Effector CD8-positive, alpha-beta T cell (primary cell): ENCODE data around the gene IPO4.
A peak's percentile ranks its signal among the peaks of the same experiment; 100 is the strongest.
"Not testable (repeated sequence)": the region's sequence is repeated elsewhere in the genome, so short reads cannot be mapped to it uniquely, and the experiment has no call there.

Source experiments
- DNase-seq: peaks from one replicate; lab custom pipeline; 2025; lab: John Stamatoyannopoulos, UW

The IPO4 gene

DNA sequence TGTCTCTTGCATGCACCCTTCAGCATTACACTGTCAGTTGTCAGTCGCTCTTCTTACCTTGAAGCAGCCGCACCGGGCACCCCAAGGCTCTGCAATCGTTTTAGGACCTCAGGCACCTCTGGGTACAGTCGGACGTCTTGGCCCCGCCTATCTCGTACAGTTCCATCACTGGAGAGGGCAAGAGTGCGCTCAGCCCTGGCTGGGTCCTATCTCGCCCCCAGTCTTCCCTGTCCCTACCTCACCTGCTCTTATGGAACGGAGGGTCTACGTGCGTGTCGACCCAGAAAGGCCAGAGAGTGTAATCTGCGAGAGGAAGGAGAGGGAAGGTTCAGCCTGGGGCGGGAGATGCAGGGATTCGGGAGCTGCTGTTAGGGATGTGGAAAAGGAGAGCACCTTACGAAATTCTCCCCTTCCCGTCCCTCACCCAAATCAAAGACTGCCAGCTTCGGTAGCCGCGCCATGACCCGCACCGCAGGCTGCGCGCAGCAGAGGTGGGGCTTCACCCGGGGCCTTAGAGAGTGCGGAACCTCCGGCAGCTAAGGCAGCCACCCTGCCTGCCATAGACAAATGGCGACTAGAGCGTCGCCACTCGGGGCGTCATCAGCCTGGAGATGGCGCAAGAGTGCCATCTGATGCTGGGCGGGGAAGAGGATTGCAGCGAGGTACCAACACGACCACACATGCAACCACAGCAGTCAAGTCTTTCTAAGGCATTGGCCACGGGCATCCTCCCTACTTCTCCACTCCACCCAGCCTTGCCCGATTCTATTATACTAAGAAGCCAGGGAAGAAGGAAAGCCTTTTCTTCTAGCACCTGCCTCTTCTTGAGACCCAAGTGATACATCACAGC is 27.1 kb upstream of the IPO4 start, which contains the start of gene MDP1:
TSS of gene MDP1 (minus strand) at position 572 of the 850 bp plus-strand sequence. CDS start at position 461, 111 bp downstream.
- DNase-seq, result peak; percentile 74

DNA sequence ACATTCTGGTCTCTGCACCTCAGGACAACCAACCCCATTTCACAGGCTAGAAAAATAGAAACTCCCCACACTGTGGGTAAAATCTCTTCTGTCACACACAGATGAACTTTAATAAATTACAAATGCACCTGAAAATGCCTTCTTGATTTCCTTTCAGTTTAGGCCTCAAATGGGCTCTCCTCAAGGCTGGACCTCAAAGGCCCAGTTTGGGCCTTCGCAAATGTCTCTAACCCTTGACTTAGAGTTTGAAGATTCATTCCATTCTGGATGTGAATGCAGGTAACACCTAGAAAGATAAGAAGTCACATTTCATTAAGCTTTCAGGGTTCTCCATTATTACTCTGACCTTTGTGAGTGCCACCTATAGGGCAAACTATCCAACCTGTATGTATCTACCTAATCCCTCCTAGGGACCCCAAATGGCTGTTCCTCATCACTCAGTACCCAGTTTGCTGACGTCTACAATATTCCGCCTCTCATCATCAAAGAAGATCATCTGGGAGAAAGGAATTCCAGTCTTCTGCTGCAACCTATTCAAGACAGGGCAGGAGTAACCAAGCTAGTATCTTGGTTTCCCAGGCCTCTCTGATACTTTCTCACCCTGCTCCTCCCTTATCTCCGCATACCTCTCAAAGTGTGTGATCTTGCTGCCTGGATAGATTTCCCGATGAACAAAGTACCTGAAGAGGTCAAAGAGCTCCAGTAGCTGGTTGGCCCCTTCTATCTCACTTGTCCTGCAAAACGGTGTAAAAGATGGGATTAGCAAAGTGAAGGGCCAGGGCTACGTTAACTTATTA is 25.4 kb upstream of the IPO4 start:
- DNase-seq, result no peak

DNA sequence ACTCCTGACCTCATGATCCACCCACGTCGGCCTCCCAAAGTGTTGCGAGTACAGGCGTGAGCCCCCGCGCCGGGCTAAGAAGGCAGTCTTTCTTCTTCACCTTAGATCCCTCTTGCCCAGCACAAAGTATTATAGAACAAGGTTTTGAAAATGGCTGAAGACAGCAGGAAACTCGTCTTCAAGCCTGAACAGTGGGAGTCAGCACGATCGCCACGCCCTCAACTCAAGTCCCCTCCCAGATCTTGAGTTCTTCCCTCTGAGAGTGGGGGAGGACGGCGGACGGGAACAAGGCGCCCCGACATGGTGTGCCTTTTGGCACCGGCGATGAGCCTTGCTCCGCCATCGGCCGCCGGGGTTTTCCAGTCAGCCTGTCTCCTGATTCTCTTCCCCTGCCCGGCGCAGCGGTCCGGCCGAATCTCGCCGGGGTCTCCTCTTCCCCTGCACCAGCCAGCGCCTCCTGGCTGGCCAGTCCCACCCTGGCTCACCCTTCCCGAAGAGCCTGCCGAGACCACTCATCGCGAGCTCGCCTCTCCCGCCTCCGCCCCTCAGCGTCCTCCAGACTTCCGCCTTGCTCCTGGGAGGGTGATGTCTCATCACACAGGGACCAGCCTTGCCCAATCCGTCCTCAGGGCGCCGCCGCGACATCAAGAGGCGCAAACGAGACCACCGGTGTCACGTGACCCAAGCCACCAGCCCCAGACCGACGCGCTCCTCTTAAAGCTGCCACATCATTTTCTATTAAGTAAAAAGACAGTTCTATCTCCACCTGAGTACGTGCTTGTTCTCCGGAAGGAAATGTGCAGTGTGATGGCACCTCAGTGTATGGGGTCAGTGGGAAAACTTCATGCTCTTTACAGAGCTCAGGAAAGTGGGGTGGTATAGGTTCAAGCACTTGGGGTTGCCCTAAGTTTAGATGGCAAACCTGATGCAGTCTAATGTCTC is 24.6 kb upstream of the IPO4 start, which contains the start of gene CHMP4A:
TSS of gene CHMP4A (minus strand) at position 565 of the 942 bp plus-strand sequence. CDS start at position 516, 49 bp downstream.
- peak; percentile 91 for DNase-seq

DNA sequence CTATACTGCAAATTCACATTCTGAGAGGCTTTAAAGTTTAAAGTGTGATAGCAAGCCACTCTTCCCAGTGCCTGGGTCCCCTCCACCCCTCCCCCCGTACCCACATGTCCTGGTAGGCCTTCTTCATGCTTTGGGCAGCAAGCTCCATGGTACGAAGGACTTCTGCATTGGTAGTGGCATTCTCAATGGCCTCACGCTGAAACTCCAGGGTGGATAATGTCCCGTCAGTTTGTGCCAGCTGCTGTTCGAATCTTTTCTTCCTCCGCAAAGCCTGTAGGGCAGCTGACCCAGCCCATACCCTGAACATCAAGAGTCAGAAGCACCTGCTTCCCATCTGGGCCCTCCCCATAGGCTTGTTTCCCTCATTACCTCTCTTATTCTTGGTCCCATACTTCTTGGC is 22.7 kb upstream of the IPO4 start:
- no peak for DNase-seq

DNA sequence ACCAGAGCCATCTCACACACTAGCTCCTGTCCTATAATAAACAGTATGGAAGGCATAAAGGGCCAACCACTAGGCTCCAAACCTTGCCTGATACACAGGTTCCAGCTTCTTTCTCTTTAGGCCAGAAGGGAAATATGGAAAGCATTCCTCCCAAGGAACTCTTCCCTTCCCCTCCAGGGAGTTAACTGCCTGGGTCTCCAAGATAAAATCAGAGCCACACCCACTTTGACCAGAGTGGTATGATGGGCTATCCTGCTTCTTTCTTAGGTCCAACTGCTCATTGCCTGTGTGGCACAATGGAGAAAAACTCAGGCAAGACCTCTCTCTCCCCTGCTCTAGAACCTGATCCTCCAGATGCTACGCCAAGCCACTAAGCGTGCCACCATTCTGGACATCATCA is 19.0 kb upstream of the IPO4 start:
- DNase-seq, result no peak

DNA sequence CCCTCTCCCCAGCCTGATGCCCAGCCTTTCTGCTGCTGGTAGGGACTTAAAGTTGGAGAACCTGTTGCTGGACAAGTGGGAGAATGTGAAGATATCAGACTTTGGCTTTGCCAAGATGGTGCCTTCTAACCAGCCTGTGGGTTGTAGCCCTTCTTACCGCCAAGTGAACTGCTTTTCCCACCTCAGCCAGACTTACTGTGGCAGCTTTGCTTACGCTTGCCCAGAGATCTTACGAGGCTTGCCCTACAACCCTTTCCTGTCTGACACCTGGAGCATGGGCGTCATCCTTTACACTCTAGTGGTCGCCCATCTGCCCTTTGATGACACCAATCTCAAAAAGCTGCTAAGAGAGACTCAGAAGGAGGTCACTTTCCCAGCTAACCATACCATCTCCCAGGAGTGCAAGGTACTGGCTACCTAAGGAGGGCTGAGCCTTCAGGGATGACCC is 18.5 kb upstream of the IPO4 start:
- DNase-seq, result no peak

DNA sequence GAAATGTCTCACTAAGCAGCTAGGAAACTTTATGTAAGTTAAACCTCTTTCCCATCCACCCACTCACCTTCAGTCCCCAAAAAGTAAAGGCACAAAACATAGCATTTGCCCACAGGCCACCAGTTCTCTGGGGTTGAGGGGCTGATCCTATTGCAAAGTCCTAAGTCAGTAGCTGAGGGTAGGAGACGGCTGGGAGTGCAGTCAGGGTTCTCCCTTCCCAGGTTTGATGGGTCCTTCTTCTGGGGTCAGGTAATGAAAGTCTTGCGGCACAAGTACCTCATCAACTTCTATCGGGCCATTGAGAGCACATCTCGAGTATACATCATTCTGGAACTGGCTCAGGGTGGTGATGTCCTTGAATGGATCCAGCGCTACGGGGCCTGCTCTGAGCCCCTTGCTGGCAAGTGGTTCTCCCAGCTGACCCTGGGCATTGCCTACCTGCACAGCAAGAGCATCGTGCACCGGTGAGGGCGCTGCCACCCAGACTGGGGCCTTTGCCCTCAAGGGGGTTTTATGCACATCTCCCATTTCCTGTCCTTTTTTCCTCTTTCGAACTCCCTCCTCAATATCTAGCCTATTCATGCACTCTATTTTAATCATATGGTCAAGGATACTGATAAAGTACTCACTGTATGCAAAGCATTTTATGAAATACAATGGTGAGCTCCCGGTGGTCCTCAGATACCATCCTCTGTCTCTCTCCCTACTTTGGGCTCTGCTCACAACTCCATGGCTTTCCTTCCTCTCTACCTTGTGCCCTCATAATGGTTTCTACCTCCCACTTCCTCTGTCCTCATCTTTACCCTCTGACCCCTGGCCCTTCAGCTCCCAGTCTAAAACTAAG is 17.9 kb upstream of the IPO4 start:
- no peak for DNase-seq

DNA sequence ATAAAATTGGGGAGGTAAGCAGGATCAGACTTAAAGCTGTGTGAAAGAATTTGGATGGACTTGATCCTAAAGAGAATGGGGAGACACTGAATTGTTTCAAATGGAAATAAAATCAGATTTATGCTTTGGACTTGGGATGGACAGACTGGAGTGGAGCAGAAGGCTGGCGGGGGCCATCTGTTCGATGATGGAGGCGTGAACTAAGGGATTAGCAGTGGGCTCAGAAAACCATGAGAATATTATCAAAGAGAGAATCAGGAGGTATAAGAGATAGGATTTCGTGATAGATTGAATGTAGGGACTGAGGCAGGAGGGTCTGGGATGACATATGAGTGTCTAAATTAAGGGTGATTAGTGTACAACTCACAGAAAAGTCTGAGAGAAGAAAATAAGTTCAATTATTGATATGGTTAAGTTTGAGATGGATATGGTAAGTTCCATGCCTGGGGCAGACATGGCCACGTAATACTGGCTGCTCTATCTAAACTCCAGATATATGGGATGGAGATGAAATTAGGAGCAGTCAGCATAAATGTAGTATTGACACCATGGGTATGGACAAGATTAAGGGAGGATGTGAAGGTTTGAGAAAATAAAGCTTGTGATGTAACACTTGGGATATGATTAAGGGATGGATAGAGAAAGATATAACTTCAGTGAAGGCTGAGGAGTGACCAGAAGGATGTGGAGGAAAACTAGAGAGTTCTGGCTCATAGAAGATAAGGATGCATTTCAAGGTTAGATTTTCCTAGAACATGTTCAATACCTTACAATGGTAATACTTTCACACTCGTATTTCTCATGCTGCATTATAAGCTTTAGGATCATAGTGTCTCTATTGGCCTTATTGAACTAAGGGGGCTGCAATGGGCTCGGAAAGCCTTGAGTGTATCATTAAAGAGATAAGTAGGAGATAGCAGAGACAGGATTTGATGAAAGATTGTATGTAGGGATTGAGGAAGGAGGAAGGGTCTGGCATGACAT is 15.8 kb upstream of the IPO4 start:
- DNase-seq, result no peak

DNA sequence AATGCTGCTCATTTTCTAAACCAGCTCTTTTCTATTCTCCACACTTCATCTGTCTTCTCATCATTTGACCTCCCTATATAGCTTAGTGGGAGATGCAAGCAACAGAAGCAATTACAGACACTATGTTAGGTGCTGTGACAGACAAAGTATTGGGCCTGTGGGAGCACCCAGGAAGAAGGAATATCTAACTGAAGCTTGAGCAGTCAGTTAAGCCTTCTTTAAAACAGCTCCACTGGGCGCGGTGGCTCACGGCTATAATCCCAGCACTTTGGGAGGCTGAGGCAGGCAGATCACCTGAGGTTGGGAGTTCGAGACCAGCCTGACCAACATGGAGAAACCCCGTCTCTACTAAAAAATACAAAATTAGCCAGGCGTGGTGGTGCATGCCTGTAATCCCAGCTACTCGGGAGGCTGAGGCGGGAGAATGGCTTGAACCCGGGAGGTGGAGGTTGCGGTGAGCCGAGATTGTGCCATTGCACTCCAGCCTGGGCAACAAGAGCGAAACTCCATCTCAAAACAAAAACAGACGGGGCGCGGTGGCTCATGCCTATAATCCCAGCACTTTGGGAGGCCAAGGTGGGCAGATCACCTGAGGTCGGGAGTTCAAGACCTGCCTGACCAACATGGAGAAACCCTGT is 14.8 kb upstream of the IPO4 start:
- DNase-seq, result not testable (repeated sequence)

DNA sequence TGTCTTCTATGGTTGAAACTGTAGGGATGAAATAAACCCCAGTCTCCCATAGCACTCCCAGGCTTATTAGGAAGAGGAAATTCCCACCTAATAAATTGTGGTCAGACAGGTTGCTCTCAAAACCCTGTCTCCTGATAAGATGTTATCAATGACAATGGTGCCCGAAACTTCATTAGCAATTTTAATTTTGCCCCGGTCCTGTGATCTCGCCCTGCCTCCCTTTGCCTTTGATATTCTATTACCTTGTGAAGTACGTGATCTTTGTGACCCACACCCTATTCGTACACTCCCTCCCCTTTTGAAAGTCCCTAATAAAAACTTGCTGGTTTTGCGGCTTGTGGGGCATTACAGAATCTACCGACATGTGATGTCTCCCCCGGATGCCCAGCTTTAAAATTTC is 13.9 kb upstream of the IPO4 start:
- not testable (repeated sequence) for DNase-seq

DNA sequence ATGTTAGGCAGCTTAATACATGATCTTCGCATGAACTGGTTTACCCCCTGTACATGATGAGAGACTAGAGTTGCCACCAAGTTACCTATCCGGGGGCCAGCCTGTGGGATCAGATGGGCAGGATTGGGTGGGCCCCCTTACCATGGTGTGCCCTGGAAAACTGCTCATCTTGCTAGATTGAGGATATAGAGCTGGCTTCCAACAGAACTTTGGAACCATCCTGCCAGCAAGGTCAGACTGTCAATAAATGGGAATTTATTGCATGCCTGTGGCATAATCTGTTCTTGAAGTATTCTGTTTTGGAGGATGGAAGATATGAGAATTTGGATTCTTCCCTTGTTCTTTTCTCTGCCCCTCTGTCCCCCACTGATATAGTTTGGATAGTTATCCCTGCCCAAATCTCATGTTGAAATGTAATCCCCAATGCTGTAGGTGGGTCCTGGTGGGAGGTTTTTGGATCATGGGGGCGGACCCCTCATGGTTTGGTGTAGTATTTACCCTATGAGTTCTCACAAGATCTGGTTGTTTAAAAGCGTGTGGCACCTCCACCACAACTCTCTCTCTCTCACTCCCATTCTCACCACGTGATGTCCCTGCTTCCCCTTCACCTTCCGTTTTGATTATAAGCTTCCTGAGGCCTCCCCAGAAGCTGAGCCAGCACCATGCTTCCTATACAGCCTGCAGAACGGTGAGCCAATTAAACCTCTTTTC is 10.4 kb upstream of the IPO4 start:
- no peak for DNase-seq

DNA sequence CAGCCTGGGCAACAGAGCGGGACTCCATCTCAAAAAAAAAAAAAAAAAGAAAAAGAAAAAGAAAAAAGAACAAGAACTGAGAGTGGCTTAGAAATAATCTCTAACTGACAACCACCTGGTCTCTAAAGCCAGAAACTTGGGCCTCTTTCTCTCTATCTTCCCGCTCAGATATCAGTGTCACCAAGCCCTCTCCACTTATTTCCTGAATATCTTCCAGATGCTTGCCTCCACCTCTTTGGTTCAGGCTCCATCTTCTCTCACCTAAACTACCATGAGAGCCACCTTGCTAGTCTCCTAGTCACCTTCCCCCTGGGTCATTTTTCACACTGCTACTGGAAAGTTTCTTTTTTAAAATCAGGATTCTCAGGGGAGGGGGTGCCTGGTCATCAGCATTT is 8.4 kb upstream of the IPO4 start:
- DNase-seq, result no peak

DNA sequence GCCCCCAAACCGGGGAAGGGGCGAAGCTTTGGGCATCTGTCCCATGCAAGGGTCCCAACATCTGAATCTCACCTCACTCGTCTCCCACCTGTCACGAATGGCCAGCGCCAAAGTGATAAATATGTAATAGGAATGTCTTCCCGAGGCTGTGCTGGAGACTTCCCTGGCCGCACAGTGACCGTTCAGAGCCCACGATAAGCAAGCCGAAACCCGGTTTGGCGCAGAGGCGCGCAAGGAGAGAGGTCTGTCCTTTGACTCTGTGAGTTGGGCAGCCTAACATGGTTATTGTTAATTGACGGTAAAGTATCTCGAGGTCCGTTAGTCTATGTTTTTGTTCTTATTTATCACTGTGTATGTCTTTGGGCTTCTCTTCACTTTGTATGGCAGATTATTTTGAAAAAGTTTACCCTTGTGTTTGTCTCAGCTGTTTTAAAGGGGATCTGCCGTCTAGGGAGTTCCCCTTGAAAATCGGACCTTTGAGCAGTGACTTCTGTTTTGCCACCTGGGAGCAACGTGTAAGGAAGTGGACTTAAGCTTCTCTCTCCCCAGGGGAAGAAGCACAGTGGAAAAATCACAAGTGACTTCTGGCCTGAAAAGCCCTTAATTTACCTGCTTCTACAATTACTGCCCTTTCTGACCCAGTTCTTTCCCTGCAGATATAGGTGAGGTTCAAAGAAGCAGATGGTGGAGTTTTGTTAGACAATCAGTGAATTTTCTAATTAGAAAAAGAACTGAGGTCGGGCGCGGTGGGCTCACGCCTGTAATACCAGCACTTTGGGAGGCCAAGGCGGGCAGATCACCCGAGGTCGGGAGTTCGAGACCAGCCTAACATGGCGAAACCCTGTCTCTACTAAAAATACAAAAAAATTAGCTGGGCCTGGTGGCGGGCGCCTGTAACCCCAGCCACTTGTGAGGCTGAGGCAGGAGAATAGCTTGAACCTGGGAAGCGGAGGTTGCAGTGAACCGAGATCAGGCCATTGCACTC is 7.7 kb upstream of the IPO4 start:
- no peak for DNase-seq

DNA sequence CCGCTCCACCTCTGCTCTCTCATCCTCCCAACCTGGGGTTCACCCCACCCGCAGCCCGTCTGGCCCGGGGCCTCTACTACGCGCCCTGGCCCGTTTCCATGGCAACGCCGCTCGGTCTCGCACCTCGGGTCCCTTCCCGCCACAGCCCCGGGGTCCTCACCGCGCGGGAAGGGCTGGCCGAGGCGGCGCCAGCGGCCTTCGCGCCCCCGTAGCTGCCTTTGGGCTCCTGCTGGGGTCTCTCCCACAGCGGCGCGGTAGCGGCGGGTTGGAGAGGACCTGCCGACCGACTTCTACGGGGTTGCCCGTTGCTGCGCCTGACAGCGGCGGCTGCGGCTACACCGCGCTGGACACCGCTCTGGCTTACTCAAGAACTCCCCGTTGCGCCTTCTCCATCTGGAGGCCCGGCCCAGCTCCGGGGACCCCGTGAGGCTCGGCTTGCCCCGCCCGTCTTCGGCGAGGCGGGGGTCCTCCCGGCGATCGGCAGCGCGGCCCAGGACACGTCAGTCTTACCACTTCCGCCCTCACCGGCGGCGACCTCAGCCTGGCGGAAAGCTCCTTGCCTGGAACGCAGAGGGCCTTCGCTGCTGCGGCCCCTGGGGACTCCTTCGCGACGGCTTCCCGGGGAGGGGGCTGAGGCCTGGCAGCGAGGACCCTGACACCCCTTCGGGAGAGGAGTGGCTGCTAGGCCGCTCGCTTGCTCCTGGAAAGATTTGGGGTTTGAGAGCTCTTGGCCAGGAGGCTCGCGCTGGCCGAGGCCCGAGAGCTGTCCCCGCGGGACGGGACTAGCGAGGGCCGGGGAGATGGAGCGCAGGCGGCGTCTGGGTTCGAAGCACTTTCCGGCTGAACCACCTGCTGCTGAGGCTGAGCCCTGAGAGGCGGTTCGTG is 6.8 kb upstream of the IPO4 start, which contains the start of gene TM9SF1:
TSS of gene TM9SF1 (minus strand) at position 256 of the 885 bp plus-strand sequence. CDS start 422 bp downstream, outside the sequence.
- peak; percentile 75 for DNase-seq

DNA sequence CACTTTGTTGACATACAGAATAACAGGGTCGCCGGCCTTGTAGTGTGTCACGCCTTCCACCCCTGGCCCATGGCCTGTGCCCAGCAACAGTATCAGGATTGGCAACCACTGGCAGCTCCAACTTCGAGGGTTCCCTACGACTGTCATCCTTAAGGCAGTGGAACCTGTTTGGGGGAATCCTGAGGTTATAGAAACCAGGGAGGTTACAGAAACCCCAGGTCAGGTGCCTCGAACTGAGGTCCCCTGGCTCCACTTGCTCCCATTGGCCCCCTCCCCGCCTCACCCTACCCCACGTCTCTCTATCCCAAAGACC is 6.2 kb upstream of the IPO4 start:
- no peak for DNase-seq
